Activated CD8-positive, alpha-beta memory T cell treated with anti-CD3 and anti-CD28 coated beads, Interleukin-2, amount 10 ng/mL, durations not matched to agents 7 days and 5 days (primary cell): ENCODE measurements around the gene TEKT3. TPM values are rescaled to one million over a fixed set of nuclear protein-coding genes. Genes with fewer than 3 reads are reported as not detected.

Experiments
- ATAC-seq: fragments of 150-1000 bp; cut with Tn5 transposase; one replicate; pipeline ENCODE4 v1.10.0; 2021; ENCODE audit warnings: moderate library complexity
- CTCF ChIA-PET: fragments of 350-600 bp; sonication (Branson Sonifier 250); formaldehyde crosslinking; loops from one replicate; lab custom pipeline; 2021; ENCODE audit warnings: antibody characterized with exemption; lab: Charles Lee
- DNase-seq: peaks from one replicate; pipeline ENCODE4 v3.0.0-alpha.2; 2020
- H3K27ac Mint-ChIP-seq: one replicate; pipeline ENCODE4 v1.8.0; 2021; ENCODE audit warnings: mild to moderate bottlenecking, mixed read lengths
- H3K27me3 Mint-ChIP-seq: one replicate; pipeline ENCODE4 v1.8.0; 2021; ENCODE audit warnings: mixed read lengths
- H3K36me3 Mint-ChIP-seq: one replicate; pipeline ENCODE4 v1.8.0; 2021; ENCODE audit warnings: mild to moderate bottlenecking, mixed read lengths
- H3K4me1 Mint-ChIP-seq: one replicate; pipeline ENCODE4 v1.8.0; 2021; ENCODE audit warnings: mixed read lengths
- H3K4me3 Mint-ChIP-seq: one replicate; pipeline ENCODE4 v1.8.0; 2021; ENCODE audit warnings: mild to moderate bottlenecking, moderate library complexity, mixed read lengths
- H3K9me3 Mint-ChIP-seq: one replicate; pipeline ENCODE4 v1.8.0; 2022; ENCODE audit warnings: low read depth, mixed read lengths
- total RNA-seq, 2 experiments: library from RNA; stranded (reverse); gene quantifications; one replicate each; pipeline ENCODE4 v1.2.3, GENCODE V29; 2021

TEKT3 gene
- total RNA-seq, 2 experiments from 2014 or later = not detected

- H3K4me1 Mint-ChIP-seq = no peaks in the 10 kb centered on the region
- CTCF ChIA-PET = interaction anchor here (1.2 kb wide), 1 partner anchor 64 kb away, joined by 3 read pairs; no protein-coding TSS in a partner anchor
- no peaks in the 10 kb centered on the region for H3K27me3 Mint-ChIP-seq
- DNase-seq = no peak
- H3K27ac Mint-ChIP-seq = no peak overlapping the region
- no peak overlapping the region for H3K4me3 Mint-ChIP-seq
- ATAC-seq = no peak
- H3K36me3 Mint-ChIP-seq = no peaks in the 10 kb centered on the region
- no peaks in the 10 kb centered on the region for H3K9me3 Mint-ChIP-seq
These were observed 24.6 kb upstream of the TEKT3 start for GRCh38 chr17:15366026-15366425.

DNA sequence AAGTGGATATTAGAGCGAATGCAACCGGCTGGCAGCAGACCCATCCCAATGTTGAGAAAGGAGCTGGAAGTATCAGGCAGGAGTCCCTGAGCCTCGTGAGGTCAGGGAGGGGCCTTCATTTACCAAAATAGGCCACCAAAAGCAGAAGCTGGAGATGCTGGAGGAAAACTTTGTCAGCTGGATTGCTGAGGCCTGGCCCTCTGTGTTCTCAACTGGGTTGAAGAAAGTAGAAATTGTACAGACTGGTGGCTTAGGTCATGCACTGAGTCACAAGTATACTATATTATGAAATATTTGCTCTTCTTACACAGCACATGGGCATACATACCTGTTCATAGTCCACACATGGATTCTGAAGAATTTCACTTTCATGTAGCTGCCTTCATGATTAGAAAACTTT lies 23.2 kb upstream of the TEKT3 start:
- Mint-ChIP-seq H3K4me1 (no peaks in the 10 kb centered on the region), H3K27ac (no peak overlapping the region), H3K27me3 (no peaks in the 10 kb centered on the region), H3K36me3 (no peaks in the 10 kb centered on the region), H3K4me3 (no peak overlapping the region), H3K9me3 (no peaks in the 10 kb centered on the region)
- ATAC-seq = no peak
- CTCF ChIA-PET = interaction anchor here (1.2 kb wide), 1 partner anchor 62 kb away, joined by 3 read pairs; no protein-coding TSS in a partner anchor
- DNase-seq = no peak

DNA sequence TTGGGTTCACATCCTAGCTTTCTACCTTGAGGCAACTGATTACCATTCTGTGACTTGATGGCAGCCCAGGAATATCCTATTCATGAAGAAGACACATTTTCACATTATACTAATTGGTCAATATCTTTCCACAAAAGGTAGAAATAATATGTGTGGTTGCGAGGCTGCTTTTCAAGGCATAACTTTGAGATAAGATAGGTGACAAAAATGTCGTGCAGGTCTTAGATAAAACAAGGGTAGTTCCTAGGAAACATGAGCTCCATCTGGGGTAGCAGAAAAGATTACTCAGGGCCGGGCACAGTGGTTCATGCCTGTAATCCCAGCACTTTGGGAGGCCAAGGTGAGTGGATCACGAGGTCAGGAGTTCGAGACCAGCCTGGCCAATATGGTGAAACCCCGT lies 22.3 kb upstream of the TEKT3 start:
- CTCF ChIA-PET = no interaction called here

DNA sequence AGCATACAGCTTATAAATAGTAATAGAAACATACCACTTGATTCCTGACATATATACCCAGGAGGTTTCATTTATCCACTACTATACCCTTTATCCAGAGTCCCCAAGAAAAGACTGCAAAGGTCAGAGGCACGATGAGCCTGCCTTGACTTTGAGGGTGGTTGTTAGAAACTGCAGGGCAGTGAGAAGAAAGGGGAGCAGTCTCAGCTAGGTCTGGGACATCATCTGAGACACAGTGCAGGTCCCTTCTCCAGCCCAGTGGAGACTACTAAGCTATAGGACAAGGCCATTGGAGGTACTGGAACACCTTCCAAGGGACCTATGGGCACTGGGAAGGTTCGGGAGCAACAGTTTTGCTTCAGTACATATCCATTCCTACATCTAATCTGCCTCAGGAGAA lies 20.2 kb upstream of the TEKT3 start:
- H3K36me3 Mint-ChIP-seq = no peaks in the 10 kb centered on the region
- no peaks in the 10 kb centered on the region for H3K9me3 Mint-ChIP-seq
- CTCF ChIA-PET = no interaction called here
- no peak for ATAC-seq
- H3K27ac Mint-ChIP-seq = no peak overlapping the region
- H3K4me1 Mint-ChIP-seq = no peaks in the 10 kb centered on the region
- DNase-seq = no peak
- peaks cover 9% of the 10 kb centered on the region for H3K27me3 Mint-ChIP-seq
- H3K4me3 Mint-ChIP-seq = no peak overlapping the region

More for the DNA sequence above, 22.3 kb upstream of the TEKT3 start:
- DNase-seq = no peak
- no peak for ATAC-seq
- H3K9me3 Mint-ChIP-seq = no peaks in the 10 kb centered on the region
- no peak overlapping the region for H3K4me3 Mint-ChIP-seq
- no peaks in the 10 kb centered on the region for H3K4me1 Mint-ChIP-seq
- no peaks in the 10 kb centered on the region for H3K27me3 Mint-ChIP-seq
- no peaks in the 10 kb centered on the region for H3K36me3 Mint-ChIP-seq
- no peak overlapping the region for H3K27ac Mint-ChIP-seq

DNA sequence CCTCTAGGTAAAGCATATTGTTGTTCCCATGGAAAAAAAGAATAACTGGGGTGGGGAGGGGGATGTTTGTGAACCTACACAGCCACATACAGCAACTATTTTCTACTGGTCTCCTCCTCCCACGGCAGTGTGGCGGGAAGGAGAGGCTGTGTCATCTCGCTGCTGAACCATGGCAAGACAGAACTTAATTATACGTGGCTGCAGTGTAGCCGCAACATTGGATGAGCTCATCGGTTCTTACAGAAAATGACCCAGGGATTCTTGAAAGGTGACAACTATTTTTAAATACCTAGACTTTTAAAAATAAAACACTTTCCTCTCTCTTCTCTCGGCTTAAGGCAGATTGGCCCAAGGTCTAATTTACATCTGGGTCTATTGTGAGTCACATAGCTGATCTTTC lies 19.8 kb upstream of the TEKT3 start:
- CTCF ChIA-PET = no interaction called here
- DNase-seq (no peak), ATAC-seq (no peak)
- peaks cover 9% of the 10 kb centered on the region for H3K27me3 Mint-ChIP-seq
- no peaks in the 10 kb centered on the region for H3K4me1 Mint-ChIP-seq
- no peaks in the 10 kb centered on the region for H3K9me3 Mint-ChIP-seq
- H3K4me3 Mint-ChIP-seq = no peak overlapping the region
- H3K36me3 Mint-ChIP-seq = no peaks in the 10 kb centered on the region
- H3K27ac Mint-ChIP-seq = no peak overlapping the region

DNA sequence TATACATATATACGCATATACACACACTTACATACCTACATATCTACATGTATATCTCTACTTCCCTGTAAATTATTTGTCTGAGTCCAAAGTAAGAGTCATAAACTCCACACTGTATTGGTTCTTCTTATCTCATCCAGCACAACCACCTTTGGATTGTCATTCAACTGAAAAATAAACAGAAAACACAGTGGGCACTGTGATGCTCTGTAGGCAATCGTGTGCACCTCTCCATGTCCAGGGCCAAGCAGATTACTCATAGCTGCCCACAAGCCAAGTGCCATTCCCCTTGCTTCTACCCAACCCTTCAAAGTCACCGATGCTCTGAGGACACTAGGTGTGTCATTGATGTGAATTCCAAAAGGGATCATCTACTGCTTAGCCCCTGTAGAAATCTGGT lies 12.9 kb upstream of the TEKT3 start:
- no peaks in the 10 kb centered on the region for H3K36me3 Mint-ChIP-seq
- H3K27ac Mint-ChIP-seq = no peak overlapping the region
- H3K4me1 Mint-ChIP-seq = no peaks in the 10 kb centered on the region
- H3K9me3 Mint-ChIP-seq = no peaks in the 10 kb centered on the region
- CTCF ChIA-PET = no interaction called here
- ATAC-seq = no peak
- H3K27me3 Mint-ChIP-seq = peaks cover 27% of the 10 kb centered on the region
- H3K4me3 Mint-ChIP-seq = no peak overlapping the region
- no peak for DNase-seq

DNA sequence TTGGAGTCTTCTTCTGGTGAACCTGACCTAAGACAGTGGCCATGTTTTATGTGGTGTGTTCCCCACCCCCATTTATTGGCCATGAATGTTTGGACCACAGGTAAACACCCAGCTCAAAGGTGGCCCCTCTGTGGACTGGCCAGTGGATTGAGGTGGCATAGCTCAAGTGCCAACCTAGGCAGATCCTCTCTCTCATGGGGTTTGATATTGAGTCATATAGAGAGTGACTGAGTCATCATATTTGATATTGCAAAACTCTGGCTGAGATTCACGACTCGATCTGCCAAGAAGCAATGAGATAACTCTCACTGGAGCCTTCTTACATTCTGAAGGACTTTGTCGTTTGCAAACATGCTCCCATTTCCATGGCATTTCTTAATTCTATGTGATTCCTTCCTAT lies 10.5 kb upstream of the TEKT3 start:
- Mint-ChIP-seq H3K27me3 (peaks cover 31% of the 10 kb centered on the region), H3K4me3 (no peak overlapping the region), H3K4me1 (no peaks in the 10 kb centered on the region), H3K27ac (no peak overlapping the region), H3K36me3 (no peaks in the 10 kb centered on the region), H3K9me3 (no peaks in the 10 kb centered on the region)
- CTCF ChIA-PET = no interaction called here
- DNase-seq (no peak), ATAC-seq (no peak)

DNA sequence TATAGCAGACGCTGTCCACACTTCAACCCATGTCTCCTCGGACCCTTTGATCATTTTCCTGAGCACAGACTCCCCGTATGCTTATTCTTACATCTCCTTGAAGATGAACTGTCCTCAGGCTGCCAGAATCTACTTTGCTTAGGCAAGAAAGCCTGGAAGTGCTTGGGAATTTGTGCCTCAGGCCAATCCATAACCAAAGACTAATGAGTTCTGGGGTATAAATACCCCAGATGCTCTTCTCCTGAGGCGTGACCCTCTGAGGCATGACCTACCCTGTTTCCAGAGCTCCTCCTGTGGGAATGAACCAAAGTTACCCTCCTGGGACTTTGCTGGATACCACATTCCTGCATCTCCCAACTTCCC lies 10.1 kb upstream of the TEKT3 start:
- no peak overlapping the region for H3K4me3 Mint-ChIP-seq
- no peak overlapping the region for H3K27ac Mint-ChIP-seq
- CTCF ChIA-PET = no interaction called here
- H3K4me1 Mint-ChIP-seq = no peaks in the 10 kb centered on the region
- ATAC-seq = no peak
- no peaks in the 10 kb centered on the region for H3K9me3 Mint-ChIP-seq
- DNase-seq = no peak
- H3K27me3 Mint-ChIP-seq = peaks cover 32% of the 10 kb centered on the region
- H3K36me3 Mint-ChIP-seq = no peaks in the 10 kb centered on the region

DNA sequence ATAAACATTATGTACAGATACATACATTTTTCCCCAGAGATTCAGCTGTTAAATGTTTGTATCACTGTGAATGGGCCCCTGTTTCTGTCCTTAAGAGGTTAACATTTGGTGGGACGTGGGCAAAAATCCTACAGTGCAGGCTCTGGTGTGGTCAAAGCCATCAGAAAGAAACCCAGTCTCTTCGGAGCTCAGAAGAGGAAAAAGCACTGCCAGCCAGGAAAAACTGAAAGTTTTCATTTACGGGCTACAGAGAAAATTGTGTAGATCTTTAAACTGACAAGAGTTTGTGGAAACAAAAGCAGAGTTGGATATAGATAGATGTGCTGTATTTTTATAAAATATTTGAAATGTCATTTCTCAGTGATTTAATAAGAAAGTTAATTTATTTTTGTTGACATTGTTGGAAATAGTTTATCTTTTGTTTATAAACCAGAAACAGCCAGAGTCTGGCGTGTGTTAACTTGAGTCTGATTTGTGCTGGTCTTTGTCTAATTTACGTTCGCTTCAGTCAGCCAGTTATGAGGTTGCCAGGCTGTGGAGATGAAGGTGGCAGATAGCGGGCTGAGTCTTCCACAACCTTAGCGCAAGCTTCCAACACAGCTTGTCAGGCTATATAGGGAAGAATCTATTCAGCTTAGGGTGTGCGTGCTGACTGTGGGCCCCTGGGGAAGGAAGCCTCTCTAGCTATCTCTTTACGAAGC lies 9.5 kb upstream of the TEKT3 start:
- H3K4me1 Mint-ChIP-seq = no peaks in the 10 kb centered on the region
- ATAC-seq = no peak
- no peak overlapping the region for H3K27ac Mint-ChIP-seq
- CTCF ChIA-PET = interaction anchor here (0.7 kb wide), 1 partner anchor 23 kb away, joined by 3 read pairs; no protein-coding TSS in a partner anchor
- peaks cover 36% of the 10 kb centered on the region for H3K27me3 Mint-ChIP-seq
- no peaks in the 10 kb centered on the region for H3K9me3 Mint-ChIP-seq
- no peak for DNase-seq
- no peaks in the 10 kb centered on the region for H3K36me3 Mint-ChIP-seq
- H3K4me3 Mint-ChIP-seq = no peak overlapping the region

- peaks cover 48% of the 10 kb centered on the region for H3K27me3 Mint-ChIP-seq
- H3K4me1 Mint-ChIP-seq = no peaks in the 10 kb centered on the region
- no peaks in the 10 kb centered on the region for H3K9me3 Mint-ChIP-seq
- CTCF ChIA-PET = no interaction called here
- H3K27ac Mint-ChIP-seq = no peak overlapping the region
- DNase-seq = no peak
- H3K36me3 Mint-ChIP-seq = no peaks in the 10 kb centered on the region
- ATAC-seq = no peak
- H3K4me3 Mint-ChIP-seq = no peak overlapping the region
These were observed 7.7 kb upstream of the TEKT3 start for GRCh38 chr17:15349119-15349518.

- Mint-ChIP-seq H3K9me3 (no peaks in the 10 kb centered on the region), H3K27ac (no peak overlapping the region), H3K4me1 (no peaks in the 10 kb centered on the region), H3K36me3 (no peaks in the 10 kb centered on the region), H3K4me3 (no peak overlapping the region), H3K27me3 (peaks cover 58% of the 10 kb centered on the region)
- no peak for DNase-seq
- no peak for ATAC-seq
- CTCF ChIA-PET = no interaction called here
These were observed 6.6 kb upstream of the TEKT3 start for GRCh38 chr17:15348021-15348420.

DNA sequence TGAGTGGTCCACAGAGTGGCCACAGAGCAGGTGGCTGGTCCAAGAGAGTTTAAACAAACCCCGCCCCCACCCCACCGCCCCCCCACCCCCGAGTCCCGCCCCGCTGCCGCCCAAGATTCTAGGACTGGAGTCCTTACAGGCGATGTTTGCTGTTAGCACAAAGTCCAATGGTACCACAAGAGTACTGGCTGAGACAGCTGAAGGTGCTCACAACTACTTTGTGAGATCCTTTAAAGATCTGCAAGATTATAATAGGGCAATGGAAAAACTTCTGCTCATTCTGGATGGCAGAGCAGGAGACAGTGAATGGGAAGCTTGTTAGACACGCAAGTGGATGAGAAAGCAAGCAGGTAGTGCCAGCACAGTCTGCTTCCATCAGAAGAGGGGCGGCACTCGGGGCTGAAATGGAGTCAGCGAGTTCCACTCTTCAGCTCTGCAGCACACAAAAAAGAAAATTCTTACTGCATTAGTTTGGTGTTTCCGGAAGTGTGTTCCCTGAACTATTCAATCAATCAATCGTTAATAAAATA lies 4.7 kb upstream of the TEKT3 start:
- H3K27me3 Mint-ChIP-seq = peaks cover 64% of the 10 kb centered on the region
- H3K4me1 Mint-ChIP-seq = peaks cover 1% of the 10 kb centered on the region
- DNase-seq = no peak
- no peaks in the 10 kb centered on the region for H3K9me3 Mint-ChIP-seq
- CTCF ChIA-PET = no interaction called here
- H3K4me3 Mint-ChIP-seq = no peak overlapping the region
- ATAC-seq = no peak
- no peaks in the 10 kb centered on the region for H3K36me3 Mint-ChIP-seq
- no peak overlapping the region for H3K27ac Mint-ChIP-seq

- ATAC-seq (no peak), DNase-seq (no peak)
- Mint-ChIP-seq H3K27me3 (peaks cover 72% of the 10 kb centered on the region), H3K36me3 (no peaks in the 10 kb centered on the region), H3K4me3 (no peak overlapping the region), H3K4me1 (peaks cover 5% of the 10 kb centered on the region), H3K27ac (no peak overlapping the region), H3K9me3 (no peaks in the 10 kb centered on the region)
- CTCF ChIA-PET = no interaction called here
These were observed 2.4 kb upstream of the TEKT3 start for GRCh38 chr17:15343749-15344148.

GRCh38 chr17:15342460-15342859 lies 1.1 kb upstream of the TEKT3 start:
- DNase-seq (no peak), ATAC-seq (no peak)
- H3K27me3 Mint-ChIP-seq = peaks cover 67% of the 10 kb centered on the region
- no peak overlapping the region for H3K27ac Mint-ChIP-seq
- H3K9me3 Mint-ChIP-seq = no peaks in the 10 kb centered on the region
- no peaks in the 10 kb centered on the region for H3K36me3 Mint-ChIP-seq
- peaks cover 5% of the 10 kb centered on the region for H3K4me1 Mint-ChIP-seq
- CTCF ChIA-PET = no interaction called here
- H3K4me3 Mint-ChIP-seq = no peak overlapping the region
